GM12878 (cell line): Measurements from ENCODE around the gene CNDP1.

Source experiments
- ATF2 ChIP-seq: IDR thresholded peaks from 2 replicates; pipeline ENCODE4 v1.6.1; 2012; ENCODE audit warnings: low read length, inconsistent platforms
- BRCA1 ChIP-seq: IDR thresholded peaks from 2 replicates; pipeline ENCODE4 v1.6.1; 2011; ENCODE audit warnings: low read depth, low read length, improper control_type of control experiment
- CTCF ChIP-seq, 3 experiments: IDR thresholded peaks in 2 of 3; conservative IDR thresholded peaks in 1 of 3; 2 replicates each; pipeline ENCODE4 v1.5.1; 2011; ENCODE audit warnings: low read depth in 3 of 3, low read length in 3 of 3, mild to moderate bottlenecking in 3 of 3, control low read depth in 2 of 3, moderate library complexity in 2 of 3, inconsistent platforms in 1 of 3, mixed read lengths in 1 of 3; ENCODE audit not compliant: control insufficient read depth in 2 of 3, insufficient read depth in 1 of 3; ENCODE audit errors: extremely low read depth in 1 of 3
- DPF2 ChIP-seq: fragments of 450-650 bp; IDR thresholded peaks from 2 replicates; pipeline ENCODE4 v1.6.1; 2017; ENCODE audit warnings: mild to moderate bottlenecking
- PBX3 ChIP-seq: IDR thresholded peaks from 2 replicates; pipeline ENCODE4 v1.6.1; 2011; ENCODE audit warnings: mild to moderate bottlenecking, low read depth, low read length, moderate library complexity; ENCODE audit not compliant: insufficient replicate concordance
- POLR2A ChIP-seq: IDR thresholded peaks from 2 replicates; pipeline ENCODE4 v1.6.1; 2011; ENCODE audit warnings: low read depth, mild to moderate bottlenecking, low read length
- POLR2AphosphoS5 ChIP-seq: IDR thresholded peaks from 2 replicates; pipeline ENCODE4 v1.6.1; 2011; ENCODE audit warnings: mild to moderate bottlenecking, low read length, inconsistent platforms
- RAD21 ChIP-seq: IDR thresholded peaks from 2 replicates; pipeline ENCODE4 v1.6.1; 2011; ENCODE audit warnings: mild to moderate bottlenecking, low read depth, low read length, moderate library complexity; ENCODE audit not compliant: insufficient read depth
- YY1 ChIP-seq: IDR thresholded peaks from 2 replicates; pipeline ENCODE4 v1.6.1; 2011; ENCODE audit warnings: low read depth, mild to moderate bottlenecking, low read length

- TF ChIP-seq CTCF (IDR thresholded peaks at IDR 0.05 in 2 of 3, conservative IDR thresholded peaks at IDR 0.05 in 1 of 3; ENCODE audit: control insufficient read depth in 2 of 3, extremely low read depth in 1 of 3, insufficient read depth in 1 of 3, low read depth in 3 of 3, low read length in 3 of 3) = no peak
- TF ChIP-seq YY1 = no peak
- TF ChIP-seq POLR2A = no peak
- TF ChIP-seq DPF2 = no peak
- TF ChIP-seq BRCA1 = no peak
- no peak for TF ChIP-seq PBX3
- TF ChIP-seq ATF2 = no peak
- no peak for TF ChIP-seq POLR2AphosphoS5
- TF ChIP-seq RAD21 = no peak
These were observed 48.3 kb downstream of the CNDP1 start for GRCh38 chr18:74582642-74583041.
